ENCODE results near the gene ATP6V1B1.

The ATP6V1B1 gene

GRCh38 chr2:70903171-70903570, 32.5 kb upstream of the ATP6V1B1 start:
- H3K9me3 ChIP-seq (ENCODE audit: control insufficient read depth, low read depth, low read length): peaks cover 4% of the 10 kb centered on the region
- peaks cover 100% of the 10 kb centered on the region for H3K27me3 ChIP-seq (ENCODE audit: control insufficient read depth, insufficient read depth, low read length)
- H3K4me1 ChIP-seq (ENCODE audit: control insufficient read depth, low read depth, low read length): peaks cover 13% of the 10 kb centered on the region
- H3K36me3 ChIP-seq (ENCODE audit: control insufficient read depth, low read depth, low read length): no peaks in the 10 kb centered on the region
- H3K9ac ChIP-seq (ENCODE audit: low read length): no peak overlapping the region
- H3K27ac ChIP-seq (ENCODE audit: low read length): no peak overlapping the region
- H3K4me3 ChIP-seq (ENCODE audit: low read length): no peak overlapping the region

- H3K4me3 ChIP-seq (ENCODE audit: low read length): no peak overlapping the region
- no peak overlapping the region for H3K27ac ChIP-seq (ENCODE audit: low read length)
- peaks cover 100% of the 10 kb centered on the region for H3K27me3 ChIP-seq (ENCODE audit: control insufficient read depth, insufficient read depth, low read length)
- peaks cover 13% of the 10 kb centered on the region for H3K4me1 ChIP-seq (ENCODE audit: control insufficient read depth, low read depth, low read length)
- no peak overlapping the region for H3K9ac ChIP-seq (ENCODE audit: low read length)
- no peaks in the 10 kb centered on the region for H3K36me3 ChIP-seq (ENCODE audit: control insufficient read depth, low read depth, low read length)
- H3K9me3 ChIP-seq (ENCODE audit: control insufficient read depth, low read depth, low read length): peaks cover 4% of the 10 kb centered on the region
Measured at GRCh38 chr2:70903641-70904340, 31.9 kb upstream of the ATP6V1B1 start.

GRCh38 chr2:70904371-70905216, 31.1 kb upstream of the ATP6V1B1 start:
- H3K27ac ChIP-seq (ENCODE audit: low read length): no peak overlapping the region
- H3K9ac ChIP-seq (ENCODE audit: low read length): no peak overlapping the region
- H3K27me3 ChIP-seq (ENCODE audit: control insufficient read depth, insufficient read depth, low read length): peaks cover 100% of the 10 kb centered on the region
- H3K4me3 ChIP-seq (ENCODE audit: low read length): no peak overlapping the region
- H3K36me3 ChIP-seq (ENCODE audit: control insufficient read depth, low read depth, low read length): no peaks in the 10 kb centered on the region
- H3K4me1 ChIP-seq (ENCODE audit: control insufficient read depth, low read depth, low read length): peaks cover 10% of the 10 kb centered on the region
- H3K9me3 ChIP-seq (ENCODE audit: control insufficient read depth, low read depth, low read length): peaks cover 4% of the 10 kb centered on the region

GRCh38 chr2:70905443-70906421, 30.0 kb upstream of the ATP6V1B1 start:
- H3K36me3 ChIP-seq (ENCODE audit: control insufficient read depth, low read depth, low read length): no peaks in the 10 kb centered on the region
- H3K9ac ChIP-seq (ENCODE audit: low read length): no peak overlapping the region
- peaks cover 100% of the 10 kb centered on the region for H3K27me3 ChIP-seq (ENCODE audit: control insufficient read depth, insufficient read depth, low read length)
- H3K4me1 ChIP-seq (ENCODE audit: control insufficient read depth, low read depth, low read length): peaks cover 9% of the 10 kb centered on the region
- H3K9me3 ChIP-seq (ENCODE audit: control insufficient read depth, low read depth, low read length): peaks cover 4% of the 10 kb centered on the region
- no peak overlapping the region for H3K27ac ChIP-seq (ENCODE audit: low read length)
- no peak overlapping the region for H3K4me3 ChIP-seq (ENCODE audit: low read length)

- Histone ChIP-seq H3K9ac (ENCODE audit: low read length) (no peak overlapping the region), H3K4me3 (ENCODE audit: low read length) (no peak overlapping the region), H3K27ac (ENCODE audit: low read length) (no peak overlapping the region), H3K27me3 (ENCODE audit: control insufficient read depth, insufficient read depth, low read length) (peaks cover 100% of the 10 kb centered on the region), H3K36me3 (ENCODE audit: control insufficient read depth, low read depth, low read length) (no peaks in the 10 kb centered on the region), H3K9me3 (ENCODE audit: control insufficient read depth, low read depth, low read length) (peaks cover 4% of the 10 kb centered on the region), H3K4me1 (ENCODE audit: control insufficient read depth, low read depth, low read length) (peaks cover 5% of the 10 kb centered on the region)
Measured at GRCh38 chr2:70906439-70907005, 29.2 kb upstream of the ATP6V1B1 start.

GRCh38 chr2:70907130-70908057, 28.3 kb upstream of the ATP6V1B1 start:
- no peak overlapping the region for H3K27ac ChIP-seq (ENCODE audit: low read length)
- H3K27me3 ChIP-seq (ENCODE audit: control insufficient read depth, insufficient read depth, low read length): peaks cover 99% of the 10 kb centered on the region
- no peak overlapping the region for H3K9ac ChIP-seq (ENCODE audit: low read length)
- no peak overlapping the region for H3K4me3 ChIP-seq (ENCODE audit: low read length)
- no peaks in the 10 kb centered on the region for H3K36me3 ChIP-seq (ENCODE audit: control insufficient read depth, low read depth, low read length)
- peaks cover 4% of the 10 kb centered on the region for H3K9me3 ChIP-seq (ENCODE audit: control insufficient read depth, low read depth, low read length)
- peaks cover 5% of the 10 kb centered on the region for H3K4me1 ChIP-seq (ENCODE audit: control insufficient read depth, low read depth, low read length)

GRCh38 chr2:70916291-70916690, 19.4 kb upstream of the ATP6V1B1 start:
- Histone ChIP-seq H3K9ac (ENCODE audit: low read length) (no peak overlapping the region), H3K4me3 (ENCODE audit: low read length) (no peak overlapping the region), H3K36me3 (ENCODE audit: control insufficient read depth, low read depth, low read length) (no peaks in the 10 kb centered on the region), H3K9me3 (ENCODE audit: control insufficient read depth, low read depth, low read length) (no peaks in the 10 kb centered on the region), H3K27me3 (ENCODE audit: control insufficient read depth, insufficient read depth, low read length) (peaks cover 26% of the 10 kb centered on the region), H3K4me1 (ENCODE audit: control insufficient read depth, low read depth, low read length) (no peaks in the 10 kb centered on the region), H3K27ac (ENCODE audit: low read length) (no peak overlapping the region)

GRCh38 chr2:70918016-70918415, 17.7 kb upstream of the ATP6V1B1 start:
- no peaks in the 10 kb centered on the region for H3K9me3 ChIP-seq (ENCODE audit: control insufficient read depth, low read depth, low read length)
- H3K27ac ChIP-seq (ENCODE audit: low read length): no peak overlapping the region
- no peak overlapping the region for H3K4me3 ChIP-seq (ENCODE audit: low read length)
- peaks cover 11% of the 10 kb centered on the region for H3K4me1 ChIP-seq (ENCODE audit: control insufficient read depth, low read depth, low read length)
- peaks cover 10% of the 10 kb centered on the region for H3K27me3 ChIP-seq (ENCODE audit: control insufficient read depth, insufficient read depth, low read length)
- no peaks in the 10 kb centered on the region for H3K36me3 ChIP-seq (ENCODE audit: control insufficient read depth, low read depth, low read length)
- no peak overlapping the region for H3K9ac ChIP-seq (ENCODE audit: low read length)

GRCh38 chr2:70919672-70920366, 15.9 kb upstream of the ATP6V1B1 start:
- Histone ChIP-seq H3K36me3 (ENCODE audit: control insufficient read depth, low read depth, low read length) (no peaks in the 10 kb centered on the region), H3K27me3 (ENCODE audit: control insufficient read depth, insufficient read depth, low read length) (peaks cover 10% of the 10 kb centered on the region), H3K4me1 (ENCODE audit: control insufficient read depth, low read depth, low read length) (peaks cover 13% of the 10 kb centered on the region), H3K27ac (ENCODE audit: low read length) (no peak overlapping the region), H3K9ac (ENCODE audit: low read length) (no peak overlapping the region), H3K9me3 (ENCODE audit: control insufficient read depth, low read depth, low read length) (no peaks in the 10 kb centered on the region), H3K4me3 (ENCODE audit: low read length) (no peak overlapping the region)

- Histone ChIP-seq H3K36me3 (ENCODE audit: control insufficient read depth, low read depth, low read length) (no peaks in the 10 kb centered on the region), H3K4me3 (ENCODE audit: low read length) (no peak overlapping the region), H3K27ac (ENCODE audit: low read length) (no peak overlapping the region), H3K4me1 (ENCODE audit: control insufficient read depth, low read depth, low read length) (peaks cover 13% of the 10 kb centered on the region), H3K9me3 (ENCODE audit: control insufficient read depth, low read depth, low read length) (no peaks in the 10 kb centered on the region), H3K27me3 (ENCODE audit: control insufficient read depth, insufficient read depth, low read length) (peaks cover 10% of the 10 kb centered on the region), H3K9ac (ENCODE audit: low read length) (no peak overlapping the region)
Measured at GRCh38 chr2:70920367-70920715, 15.4 kb upstream of the ATP6V1B1 start.

Data from iPS-18a (cell line).